ENCODE results near the gene DDX3X.

GRCh38 chrX:41405551-41405950 is 71.6 kb downstream of the DDX3X start:
- TF ChIP-seq CTCF (IDR thresholded peaks at IDR 0.05) (no peak), EZH2 (IDR thresholded peaks at IDR 0.05) (no peak)

Data from neural progenitor cell (in vitro differentiated cells).